Activated naive CD4-positive, alpha-beta T cell treated with anti-CD3 and anti-CD28 coated beads, Interleukin-2, amount 50 U/mL, for 24 hours (primary cell): Measurements from ENCODE around the gene PTPN4.

Experiments used
- H3K27ac Mint-ChIP-seq: one replicate; pipeline ENCODE4 v1.8.0; 2021; ENCODE audit warnings: mild to moderate bottlenecking, mixed read lengths
- H3K27me3 Mint-ChIP-seq: one replicate; pipeline ENCODE4 v1.8.0; 2021; ENCODE audit warnings: mixed read lengths
- H3K36me3 Mint-ChIP-seq: one replicate; pipeline ENCODE4 v1.8.0; 2021; ENCODE audit warnings: mixed read lengths
- H3K4me1 Mint-ChIP-seq: one replicate; pipeline ENCODE4 v1.8.0; 2021; ENCODE audit warnings: mixed read lengths
- H3K4me3 Mint-ChIP-seq: one replicate; pipeline ENCODE4 v1.8.0; 2021; ENCODE audit warnings: mild to moderate bottlenecking, mixed read lengths
- H3K9me3 Mint-ChIP-seq: one replicate; pipeline ENCODE4 v1.8.0; 2021; ENCODE audit warnings: mixed read lengths

PTPN4 gene

GRCh38 chr2:119769645-119770044 lies 9.9 kb downstream of the PTPN4 start:
- Mint-ChIP-seq H3K27ac (no peak overlapping the region), H3K4me1 (peaks cover 49% of the 10 kb centered on the region), H3K36me3 (no peaks in the 10 kb centered on the region), H3K9me3 (no peaks in the 10 kb centered on the region), H3K4me3 (no peak overlapping the region), H3K27me3 (no peaks in the 10 kb centered on the region)

- H3K9me3 Mint-ChIP-seq: no peaks in the 10 kb centered on the region
- H3K4me3 Mint-ChIP-seq: peak overlapping the region; percentile 27
- H3K4me1 Mint-ChIP-seq: peaks cover 46% of the 10 kb centered on the region
- H3K27me3 Mint-ChIP-seq: no peaks in the 10 kb centered on the region
- peak overlapping the region; percentile 4 for H3K27ac Mint-ChIP-seq
- peaks cover 1% of the 10 kb centered on the region for H3K36me3 Mint-ChIP-seq
Measured at GRCh38 chr2:119771331-119771730, 11.6 kb downstream of the PTPN4 start.

DNA sequence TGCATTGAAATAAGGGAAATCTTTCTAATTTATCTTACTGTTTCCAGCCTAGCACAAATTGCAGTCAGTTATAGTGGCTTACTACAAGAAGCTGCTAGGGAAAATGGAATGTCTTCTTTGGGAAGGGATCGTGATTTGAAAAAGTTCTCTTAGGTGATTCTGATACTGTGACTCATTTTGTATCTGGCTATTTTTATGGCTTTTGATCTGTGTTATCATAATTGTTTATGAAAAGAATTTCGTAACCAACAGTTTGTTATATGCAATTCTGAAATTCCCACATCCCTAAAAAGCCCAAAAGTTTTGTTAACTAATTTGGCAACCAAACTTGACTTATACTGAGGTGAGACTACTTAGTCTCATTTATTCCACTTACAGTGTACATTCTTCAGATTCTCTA lies 12.4 kb downstream of the PTPN4 start:
- Mint-ChIP-seq H3K4me3 (no peak overlapping the region), H3K36me3 (peaks cover 4% of the 10 kb centered on the region), H3K27me3 (no peaks in the 10 kb centered on the region), H3K9me3 (no peaks in the 10 kb centered on the region), H3K4me1 (peaks cover 50% of the 10 kb centered on the region), H3K27ac (peak overlapping the region; percentile 17)

DNA sequence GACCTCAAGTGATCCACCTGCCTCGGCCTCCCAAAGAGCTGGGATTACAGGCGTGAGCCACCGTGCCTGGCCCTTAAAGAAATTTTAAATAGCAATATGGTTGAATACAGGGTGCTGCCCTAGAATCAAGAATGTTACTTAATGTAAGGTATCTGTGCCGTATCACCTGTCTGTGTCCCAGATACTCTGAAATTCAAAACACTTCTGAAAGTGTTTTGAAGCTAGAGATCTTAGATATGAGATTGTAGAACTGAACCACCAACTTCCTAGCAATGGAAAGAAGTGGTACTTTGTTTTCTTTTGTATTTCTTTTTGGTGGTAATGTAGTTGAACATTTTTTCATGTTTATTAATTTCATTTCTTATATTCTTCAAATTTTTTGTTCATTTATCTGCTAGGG lies 13.0 kb downstream of the PTPN4 start:
- Mint-ChIP-seq H3K27me3 (no peaks in the 10 kb centered on the region), H3K27ac (peak overlapping the region; percentile 75), H3K9me3 (no peaks in the 10 kb centered on the region), H3K36me3 (peaks cover 4% of the 10 kb centered on the region), H3K4me1 (peaks cover 53% of the 10 kb centered on the region), H3K4me3 (peak overlapping the region; percentile 53)

GRCh38 chr2:119774026-119774425 lies 14.3 kb downstream of the PTPN4 start:
- no peaks in the 10 kb centered on the region for H3K27me3 Mint-ChIP-seq
- H3K36me3 Mint-ChIP-seq: peaks cover 4% of the 10 kb centered on the region
- no peaks in the 10 kb centered on the region for H3K9me3 Mint-ChIP-seq
- peaks cover 65% of the 10 kb centered on the region for H3K4me1 Mint-ChIP-seq
- no peak overlapping the region for H3K4me3 Mint-ChIP-seq
- peak overlapping the region; percentile 57 for H3K27ac Mint-ChIP-seq

- H3K4me1 Mint-ChIP-seq: peaks cover 68% of the 10 kb centered on the region
- no peak overlapping the region for H3K27ac Mint-ChIP-seq
- peaks cover 4% of the 10 kb centered on the region for H3K36me3 Mint-ChIP-seq
- H3K27me3 Mint-ChIP-seq: no peaks in the 10 kb centered on the region
- H3K9me3 Mint-ChIP-seq: no peaks in the 10 kb centered on the region
- no peak overlapping the region for H3K4me3 Mint-ChIP-seq
Measured at GRCh38 chr2:119775102-119775501, 15.4 kb downstream of the PTPN4 start.

DNA sequence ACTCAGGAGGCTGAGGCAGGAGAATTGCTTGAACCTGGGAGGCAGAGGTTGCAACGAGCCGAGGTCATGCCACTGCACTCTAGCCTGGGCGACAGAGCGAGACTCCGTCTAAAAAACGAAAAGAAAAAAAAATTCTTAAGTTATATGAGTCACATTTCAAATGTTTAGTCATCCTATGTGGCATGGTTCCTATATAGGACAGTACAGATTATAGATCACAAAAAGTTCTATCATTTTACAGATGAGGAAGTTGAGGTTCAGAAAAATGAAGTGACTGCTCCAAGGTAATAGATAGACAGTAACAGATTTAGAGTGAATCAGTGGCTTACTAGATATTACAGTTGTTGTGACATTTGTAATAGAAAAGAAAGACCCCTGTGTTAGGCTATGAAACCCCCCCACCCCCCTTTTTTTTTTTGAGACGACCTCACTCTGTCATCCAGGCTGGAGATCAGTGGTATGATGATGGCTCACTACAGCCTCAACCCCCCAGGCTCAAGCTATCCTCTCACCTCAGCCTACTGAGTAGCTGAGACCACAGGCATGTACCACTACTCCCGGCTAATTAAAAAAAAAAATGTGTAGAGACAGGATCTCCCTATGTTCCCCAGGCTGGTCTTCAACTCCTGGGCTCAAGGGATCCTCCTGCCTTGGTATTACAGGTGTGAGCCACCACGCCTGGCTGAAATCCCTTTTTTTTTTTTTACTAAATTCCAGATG lies 22.7 kb downstream of the PTPN4 start:
- Mint-ChIP-seq H3K4me1 (peaks cover 70% of the 10 kb centered on the region), H3K9me3 (no peaks in the 10 kb centered on the region), H3K27me3 (no peaks in the 10 kb centered on the region), H3K36me3 (peaks cover 2% of the 10 kb centered on the region), H3K27ac (peak overlapping the region; percentile 36), H3K4me3 (no peak overlapping the region)

GRCh38 chr2:119784876-119785275 lies 25.2 kb downstream of the PTPN4 start:
- no peaks in the 10 kb centered on the region for H3K27me3 Mint-ChIP-seq
- peaks cover 70% of the 10 kb centered on the region for H3K4me1 Mint-ChIP-seq
- H3K4me3 Mint-ChIP-seq: no peak overlapping the region
- H3K27ac Mint-ChIP-seq: no peak overlapping the region
- no peaks in the 10 kb centered on the region for H3K9me3 Mint-ChIP-seq
- peaks cover 15% of the 10 kb centered on the region for H3K36me3 Mint-ChIP-seq

- H3K4me3 Mint-ChIP-seq: no peak overlapping the region
- no peaks in the 10 kb centered on the region for H3K27me3 Mint-ChIP-seq
- peaks cover 58% of the 10 kb centered on the region for H3K4me1 Mint-ChIP-seq
- H3K9me3 Mint-ChIP-seq: peaks cover 9% of the 10 kb centered on the region
- H3K36me3 Mint-ChIP-seq: peaks cover 22% of the 10 kb centered on the region
- no peak overlapping the region for H3K27ac Mint-ChIP-seq
Measured at GRCh38 chr2:119786295-119786694, 26.6 kb downstream of the PTPN4 start.

DNA sequence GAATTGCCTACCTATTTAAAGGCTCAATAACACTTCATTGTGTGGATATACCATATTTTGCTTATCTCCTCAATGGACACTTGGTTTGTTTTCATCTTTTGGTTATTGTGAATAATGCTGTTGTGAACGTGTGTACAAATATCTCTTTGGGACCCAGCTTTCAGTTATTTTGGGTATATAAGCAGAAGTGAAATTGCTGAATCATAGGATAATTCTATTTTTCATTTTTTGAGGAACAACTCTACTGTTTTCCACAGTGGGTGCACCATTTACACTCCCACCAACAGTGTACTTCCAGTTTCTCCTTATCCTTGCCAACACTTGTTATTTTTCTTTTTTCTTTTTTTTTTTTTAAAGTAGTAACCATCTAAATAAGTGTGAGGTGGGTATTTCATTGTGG lies 29.0 kb downstream of the PTPN4 start:
- Mint-ChIP-seq H3K4me1 (peaks cover 55% of the 10 kb centered on the region), H3K4me3 (no peak overlapping the region), H3K9me3 (peaks cover 24% of the 10 kb centered on the region), H3K36me3 (peaks cover 39% of the 10 kb centered on the region), H3K27ac (no peak overlapping the region), H3K27me3 (no peaks in the 10 kb centered on the region)

- no peaks in the 10 kb centered on the region for H3K27me3 Mint-ChIP-seq
- H3K4me3 Mint-ChIP-seq: no peak overlapping the region
- no peak overlapping the region for H3K27ac Mint-ChIP-seq
- H3K4me1 Mint-ChIP-seq: peaks cover 48% of the 10 kb centered on the region
- H3K36me3 Mint-ChIP-seq: peaks cover 40% of the 10 kb centered on the region
- H3K9me3 Mint-ChIP-seq: peaks cover 24% of the 10 kb centered on the region
Measured at GRCh38 chr2:119790466-119790865, 30.7 kb downstream of the PTPN4 start.

GRCh38 chr2:119792907-119793312 lies 33.2 kb downstream of the PTPN4 start:
- H3K9me3 Mint-ChIP-seq: peaks cover 24% of the 10 kb centered on the region
- no peaks in the 10 kb centered on the region for H3K27me3 Mint-ChIP-seq
- peaks cover 40% of the 10 kb centered on the region for H3K36me3 Mint-ChIP-seq
- H3K4me3 Mint-ChIP-seq: no peak overlapping the region
- H3K27ac Mint-ChIP-seq: no peak overlapping the region
- H3K4me1 Mint-ChIP-seq: peaks cover 39% of the 10 kb centered on the region

GRCh38 chr2:119794237-119794636 lies 34.5 kb downstream of the PTPN4 start:
- H3K27ac Mint-ChIP-seq: no peak overlapping the region
- H3K9me3 Mint-ChIP-seq: peaks cover 24% of the 10 kb centered on the region
- no peaks in the 10 kb centered on the region for H3K27me3 Mint-ChIP-seq
- H3K36me3 Mint-ChIP-seq: peaks cover 29% of the 10 kb centered on the region
- no peak overlapping the region for H3K4me3 Mint-ChIP-seq
- peaks cover 42% of the 10 kb centered on the region for H3K4me1 Mint-ChIP-seq

DNA sequence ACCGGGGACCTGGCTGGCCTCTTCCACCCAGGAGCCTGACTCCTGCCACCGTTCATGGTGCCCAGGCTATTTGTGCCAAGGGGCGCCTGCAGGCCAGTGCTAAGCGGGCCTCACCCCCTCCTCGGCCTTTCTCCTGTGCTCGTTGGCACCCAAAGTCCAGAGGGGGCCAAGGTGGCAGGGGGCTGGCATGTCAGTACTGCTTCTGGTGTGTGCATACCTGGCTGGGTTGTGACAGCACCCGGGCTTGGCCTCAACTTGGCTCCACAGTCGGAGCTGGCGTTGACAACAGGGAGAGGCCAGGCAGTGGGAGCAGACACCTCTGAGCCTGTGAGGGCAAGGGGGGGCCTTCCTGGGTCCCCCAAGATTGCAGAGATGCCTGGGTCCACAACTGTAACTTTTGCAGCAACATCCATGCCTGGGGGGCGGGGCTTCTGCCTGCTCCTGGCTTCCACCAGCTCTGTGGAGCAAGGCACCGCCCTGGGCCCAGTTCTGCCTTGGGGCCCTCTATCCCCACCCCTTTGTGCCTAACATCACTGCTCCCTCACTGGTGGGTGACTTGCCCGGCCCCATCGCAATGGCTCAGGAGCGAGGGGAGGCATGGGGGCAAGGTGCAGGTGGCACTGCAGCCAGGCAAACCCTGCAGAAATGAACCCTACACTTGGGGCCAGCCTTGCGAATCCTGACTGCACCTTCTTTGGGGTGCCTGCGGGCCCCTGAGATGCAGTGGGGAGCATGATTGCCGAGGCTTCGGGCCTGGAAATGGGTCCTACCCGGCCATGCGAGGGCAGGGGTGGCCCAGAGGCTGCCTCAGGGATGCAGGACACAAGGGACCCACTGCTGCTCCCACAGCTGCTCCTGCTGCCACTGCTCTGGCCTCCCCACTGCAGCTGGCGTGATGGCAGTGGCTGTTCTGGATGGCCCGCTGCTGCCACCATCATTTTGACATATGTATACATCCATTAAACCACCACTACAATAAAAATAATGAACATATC lies 35.9 kb downstream of the PTPN4 start:
- Mint-ChIP-seq H3K9me3 (peaks cover 18% of the 10 kb centered on the region), H3K4me3 (no peak overlapping the region), H3K4me1 (peaks cover 55% of the 10 kb centered on the region), H3K27me3 (no peaks in the 10 kb centered on the region), H3K36me3 (peaks cover 24% of the 10 kb centered on the region), H3K27ac (no peak overlapping the region)

DNA sequence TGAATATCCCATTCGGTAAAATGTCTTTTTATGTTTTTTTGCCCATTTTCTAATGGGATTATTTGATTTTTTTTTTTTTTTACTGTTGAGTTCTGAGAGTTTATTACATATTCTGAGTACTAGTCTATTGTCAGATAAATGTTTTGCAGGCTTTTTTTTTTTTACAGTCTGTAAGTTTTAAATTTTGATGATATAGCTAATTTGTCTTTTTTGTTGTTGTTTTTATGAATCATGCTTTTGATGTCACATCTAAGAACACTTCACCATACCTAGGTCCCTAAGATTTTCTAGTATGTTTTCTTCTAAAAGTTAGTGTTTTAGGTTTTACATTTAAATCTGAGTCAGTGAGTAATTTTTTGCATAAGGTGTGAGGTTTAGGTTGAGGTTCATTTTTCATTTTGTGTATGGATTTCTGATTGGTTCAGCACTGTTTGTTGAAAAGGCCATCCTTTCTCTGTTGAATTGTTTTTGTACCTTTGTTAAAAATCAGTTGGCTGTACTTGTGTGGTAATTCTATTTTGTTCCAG lies 40.7 kb downstream of the PTPN4 start:
- peaks cover 83% of the 10 kb centered on the region for H3K4me1 Mint-ChIP-seq
- H3K4me3 Mint-ChIP-seq: no peak overlapping the region
- H3K27ac Mint-ChIP-seq: no peak overlapping the region
- H3K36me3 Mint-ChIP-seq: peaks cover 6% of the 10 kb centered on the region
- no peaks in the 10 kb centered on the region for H3K9me3 Mint-ChIP-seq
- no peaks in the 10 kb centered on the region for H3K27me3 Mint-ChIP-seq

DNA sequence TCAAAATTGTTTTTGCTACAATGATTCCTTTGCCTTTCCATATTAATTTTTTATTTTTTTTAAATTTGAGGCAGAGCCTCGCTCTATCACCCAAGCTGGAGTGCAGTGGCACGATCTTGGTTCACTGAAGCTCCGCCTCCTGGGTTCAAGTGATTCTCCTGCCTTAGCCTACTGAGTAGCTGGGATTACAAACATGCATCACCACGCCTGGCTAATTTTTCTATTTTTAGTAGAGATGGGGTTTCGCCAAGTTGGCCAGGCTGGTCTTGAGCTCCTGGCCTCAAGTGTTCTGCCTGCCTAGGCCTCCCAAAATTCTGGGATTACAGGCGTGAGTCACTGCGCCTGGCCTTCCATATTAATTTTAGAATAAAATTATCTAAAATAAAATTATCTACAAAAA lies 41.3 kb downstream of the PTPN4 start:
- Mint-ChIP-seq H3K27ac (no peak overlapping the region), H3K27me3 (no peaks in the 10 kb centered on the region), H3K36me3 (peaks cover 6% of the 10 kb centered on the region), H3K9me3 (no peaks in the 10 kb centered on the region), H3K4me3 (no peak overlapping the region), H3K4me1 (peaks cover 88% of the 10 kb centered on the region)
